CD1c-positive myeloid dendritic cell (primary cell): ENCODE measurements around the gene GMPR2.

Experiments
- DNase-seq: peaks from one replicate; pipeline ENCODE4 v3.0.0-alpha.2; 2016; ENCODE audit errors: extremely low spot score

The GMPR2 gene

GRCh38 chr14:24268225-24268624 lies 35.5 kb downstream of the GMPR2 start:
- DNase-seq: no peak

- no peak for DNase-seq
Observed at GRCh38 chr14:24269368-24269767, 36.6 kb downstream of the GMPR2 start.

GRCh38 chr14:24269910-24270536 lies 37.3 kb downstream of the GMPR2 start:
- DNase-seq: no peak

- DNase-seq: no peak
Observed at GRCh38 chr14:24270537-24271133, 37.9 kb downstream of the GMPR2 start.

- peak; percentile 92 for DNase-seq
Observed at GRCh38 chr14:24271134-24271833, 38.6 kb downstream of the GMPR2 start, which contains the start of gene RABGGTA. Gene RABGGTA, minus strand, starts transcription at chr14:24271597. Its CDS starts 482 bp downstream, at chr14:24271115.

- DNase-seq: no peak
Observed at GRCh38 chr14:24271834-24272263, 39.1 kb downstream of the GMPR2 start.

- no peak for DNase-seq
Observed at GRCh38 chr14:24272467-24272866, 39.7 kb downstream of the GMPR2 start.

- DNase-seq: no peak
Observed at GRCh38 chr14:24273422-24273998, 40.8 kb downstream of the GMPR2 start.

GRCh38 chr14:24274101-24274543 lies 41.4 kb downstream of the GMPR2 start:
- peak; percentile 93 for DNase-seq

- DNase-seq: peak; percentile 65
Observed at GRCh38 chr14:24277071-24277470, 44.3 kb downstream of the GMPR2 start.

- DNase-seq: peak; percentile 91
Observed at GRCh38 chr14:24277606-24278321, 45.0 kb downstream of the GMPR2 start.

GRCh38 chr14:24278424-24278823 lies 45.7 kb downstream of the GMPR2 start:
- DNase-seq: no peak

GRCh38 chr14:24279301-24280186 lies 46.8 kb downstream of the GMPR2 start:
- DNase-seq: peak; percentile 47

- DNase-seq: no peak
Observed at GRCh38 chr14:24280797-24281460, 48.2 kb downstream of the GMPR2 start.

- DNase-seq: peak; percentile 33
Observed at GRCh38 chr14:24281636-24282035, 48.9 kb downstream of the GMPR2 start.

- no peak for DNase-seq
Observed at GRCh38 chr14:24282736-24283135, 50.0 kb downstream of the GMPR2 start.

- no peak for DNase-seq
Observed at GRCh38 chr14:24283796-24284460, 51.2 kb downstream of the GMPR2 start.

GRCh38 chr14:24284501-24285035 lies 51.8 kb downstream of the GMPR2 start:
- DNase-seq: no peak

GRCh38 chr14:24285351-24285750 lies 52.6 kb downstream of the GMPR2 start:
- DNase-seq: no peak
